Fibroblast of pulmonary artery (primary cell): ENCODE data around the gene FAM168A.

Source experiments
- DNase-seq: peaks from one replicate; pipeline ENCODE4 v3.0.0-alpha.2; 2010; ENCODE audit warnings: low read depth
- H3K4me3 ChIP-seq: replicated peaks from 2 replicates; pipeline ENCODE4 v1.5.1; 2011; ENCODE audit warnings: low read depth, mild to moderate bottlenecking, control low read depth, low read length, moderate library complexity
- CTCF ChIP-seq: IDR thresholded peaks from 2 replicates; pipeline ENCODE4 v1.5.1; 2011; ENCODE audit warnings: mild to moderate bottlenecking, control low read depth, low read length, inconsistent platforms; ENCODE audit errors: missing control alignments

FAM168A gene

GRCh38 chr11:73513707-73514106 lies 84.2 kb downstream of the FAM168A start:
- no peak overlapping the region for H3K4me3 ChIP-seq
- no peak for TF ChIP-seq CTCF
- DNase-seq: no peak

DNA sequence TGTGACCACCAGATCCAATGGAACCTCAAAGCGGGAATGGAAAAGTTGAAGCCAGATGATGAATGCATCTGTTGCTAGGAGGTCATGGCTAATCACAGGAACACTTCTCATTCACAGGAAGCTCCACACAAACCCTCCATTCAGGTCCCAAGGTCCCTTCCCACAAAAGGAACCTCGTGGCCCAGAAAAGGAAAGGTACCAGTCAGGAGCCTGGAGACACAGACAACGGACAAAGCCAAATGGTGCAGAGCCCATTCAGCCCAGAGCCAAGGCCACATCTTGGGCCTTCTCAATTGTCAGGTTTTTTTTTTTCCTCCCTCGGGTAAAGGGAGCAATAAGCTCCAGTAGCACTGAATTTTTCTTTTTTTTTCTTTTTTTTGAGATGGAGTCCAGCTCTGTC lies 87.0 kb downstream of the FAM168A start:
- H3K4me3 ChIP-seq: no peak overlapping the region
- TF ChIP-seq CTCF: no peak
- DNase-seq: no peak

DNA sequence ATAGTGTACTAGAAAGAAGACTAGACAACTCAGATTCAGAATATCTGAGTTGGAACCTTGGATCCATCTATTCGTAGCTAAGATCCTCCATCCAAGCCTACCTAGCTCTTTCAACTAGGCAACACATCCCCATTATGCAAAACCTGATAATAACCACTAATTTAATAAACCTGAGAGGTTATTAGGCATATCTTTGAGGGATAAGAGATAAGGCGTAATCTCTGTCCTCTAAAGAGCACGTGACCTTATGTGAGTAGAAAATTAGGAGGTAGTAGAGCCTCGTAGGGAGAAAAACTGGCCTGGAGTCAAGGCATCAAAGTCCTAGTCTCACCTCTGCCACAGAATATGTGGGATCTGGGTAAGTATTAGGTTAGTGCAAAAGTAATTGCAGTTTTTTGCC lies 87.8 kb downstream of the FAM168A start:
- TF ChIP-seq CTCF: no peak
- no peak overlapping the region for H3K4me3 ChIP-seq
- no peak for DNase-seq

DNA sequence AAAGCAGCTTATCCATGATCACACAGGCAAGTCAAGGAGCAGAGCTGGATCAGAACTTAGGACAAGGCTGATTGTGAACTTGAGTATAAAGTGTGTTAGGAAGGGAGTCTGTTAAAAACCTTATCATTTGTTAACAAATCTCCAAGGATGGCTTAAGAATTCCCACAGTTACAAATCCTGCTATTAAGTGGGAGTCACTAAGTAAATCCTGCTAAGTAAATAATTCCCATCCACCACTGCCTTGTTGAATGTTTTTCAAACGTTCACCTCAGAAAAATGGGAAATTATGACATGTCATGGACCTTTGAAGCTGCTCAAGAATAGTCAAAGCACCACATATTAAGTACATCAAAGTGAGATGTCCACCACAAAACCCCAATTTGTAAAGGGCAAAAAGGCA lies 88.7 kb downstream of the FAM168A start:
- DNase-seq: no peak
- no peak for TF ChIP-seq CTCF
- H3K4me3 ChIP-seq: no peak overlapping the region

DNA sequence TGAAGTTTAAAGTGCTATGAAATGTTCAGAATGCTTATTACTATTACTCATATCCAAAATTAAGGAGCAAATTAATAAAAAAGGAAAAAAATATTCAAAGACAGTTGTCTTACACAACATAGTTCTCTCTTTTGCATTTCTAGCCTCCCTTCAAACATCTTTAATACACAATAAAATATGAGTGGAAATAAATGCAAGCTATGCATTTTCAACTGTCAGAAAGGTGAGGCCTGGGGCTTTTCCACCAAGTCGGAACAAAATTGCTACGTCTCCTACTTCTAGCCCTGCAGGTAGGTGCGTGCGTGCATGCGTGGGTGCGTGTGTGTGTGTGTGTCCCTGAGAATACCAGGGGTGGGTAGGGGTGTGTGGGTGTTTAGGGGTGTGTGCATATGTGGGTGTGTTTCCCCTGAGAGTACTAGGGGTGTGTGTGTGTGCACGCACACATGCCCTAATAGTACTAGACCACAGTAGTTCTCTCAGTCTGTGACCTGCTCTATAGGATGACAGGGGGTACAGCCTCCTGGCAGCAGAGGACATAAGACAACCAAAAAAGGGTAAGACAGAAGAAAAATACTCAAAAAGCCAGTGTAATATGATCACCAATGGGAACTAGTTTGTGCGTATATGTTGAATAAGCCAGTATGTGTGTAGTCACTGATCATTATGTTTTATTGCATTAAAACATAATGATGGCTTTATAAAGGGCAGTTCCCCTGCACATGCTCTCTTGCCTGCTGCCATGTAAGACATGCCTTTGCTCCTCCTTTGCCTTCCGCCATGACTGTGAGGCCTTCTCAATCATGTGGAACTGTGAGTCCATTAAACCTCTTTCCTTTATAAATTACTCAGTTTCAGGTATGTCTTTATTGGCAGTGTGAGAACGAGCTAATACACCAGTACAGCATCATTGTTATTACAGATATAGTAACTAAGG lies 89.4 kb downstream of the FAM168A start:
- H3K4me3 ChIP-seq: no peak overlapping the region
- no peak for DNase-seq
- no peak for TF ChIP-seq CTCF

- DNase-seq: no peak
- H3K4me3 ChIP-seq: no peak overlapping the region
- TF ChIP-seq CTCF: no peak
Measured at GRCh38 chr11:73507086-73507485, 90.8 kb downstream of the FAM168A start.

DNA sequence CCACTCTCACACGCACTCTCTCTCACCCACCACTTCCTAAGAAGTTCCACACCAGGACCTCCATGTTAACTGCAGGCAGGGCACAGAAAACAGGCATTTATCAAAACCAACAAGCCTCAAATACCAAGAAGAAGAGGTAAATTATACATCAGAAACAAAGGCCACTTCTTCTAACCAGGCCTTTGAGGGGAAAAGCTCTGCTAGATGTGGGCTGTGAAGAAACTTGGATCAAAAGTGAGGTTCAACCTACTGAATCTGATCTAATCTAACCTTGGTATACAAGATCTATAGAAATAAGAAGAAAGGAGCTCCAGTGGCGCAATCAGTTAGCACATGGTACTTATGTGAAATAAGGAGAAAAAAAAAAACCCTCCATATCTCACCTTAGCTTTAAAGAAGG lies 91.9 kb downstream of the FAM168A start:
- no peak for TF ChIP-seq CTCF
- DNase-seq: no peak
- no peak overlapping the region for H3K4me3 ChIP-seq
